ENCODE measurements around the gene LRG1. TPM values are rescaled to one million over a fixed set of nuclear protein-coding genes. Genes with fewer than 3 reads are reported as not detected.
A peak's percentile ranks its signal among the peaks of the same experiment; 100 is the strongest.

Gene LRG1
- total and polyA plus RNA-seq, 9 of the 15 experiments (the other 6 are each of a cell fraction or from before 2014, with no cell fraction given) = 1.5 to 11.9 (median 8.7) TPM

DNA sequence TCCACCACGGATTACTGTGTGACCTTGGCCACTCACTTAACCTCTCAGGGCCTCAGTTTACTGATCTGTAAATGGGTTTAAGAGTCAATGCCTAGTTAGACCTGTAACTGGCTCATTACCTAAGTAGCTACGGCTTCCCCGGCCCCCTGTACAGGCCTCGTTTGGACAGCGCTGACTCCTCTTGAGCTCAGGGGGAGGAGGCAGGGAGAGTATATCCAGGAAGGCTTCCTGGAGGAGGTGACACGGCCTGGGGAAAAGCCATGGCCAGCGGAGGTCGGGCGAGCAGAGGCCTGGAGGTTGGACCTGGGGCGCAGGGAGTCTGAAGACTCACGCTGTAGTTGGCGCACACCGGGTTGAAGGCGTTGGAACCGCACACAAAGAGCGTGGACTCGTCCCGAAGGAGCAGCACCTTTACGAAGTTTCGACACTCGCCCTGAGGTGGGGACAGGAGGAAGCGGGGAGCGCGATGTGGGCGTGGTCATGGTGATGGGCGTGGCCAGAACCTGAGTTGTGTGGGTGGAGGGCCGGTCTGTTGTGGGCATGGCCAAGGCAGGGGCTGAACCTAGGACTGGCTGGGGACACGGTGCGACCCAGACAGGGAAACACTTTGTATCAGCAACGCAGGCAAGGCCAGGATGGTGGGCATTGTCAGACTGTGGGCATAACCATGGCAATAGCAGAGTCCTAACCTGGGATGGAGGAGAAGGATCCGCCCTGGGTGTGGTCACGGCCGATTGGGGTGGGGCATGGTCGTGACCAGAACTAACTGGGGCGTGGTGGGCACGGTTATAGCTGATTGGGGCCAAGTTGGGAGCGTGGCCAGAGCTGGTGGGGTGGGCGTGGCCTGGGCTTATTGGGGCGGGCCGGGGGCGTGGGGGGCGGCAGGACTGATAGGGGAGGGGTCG, 16.1 kb upstream of the LRG1 start (continued):
- TF ChIP-seq, protein P1, sequence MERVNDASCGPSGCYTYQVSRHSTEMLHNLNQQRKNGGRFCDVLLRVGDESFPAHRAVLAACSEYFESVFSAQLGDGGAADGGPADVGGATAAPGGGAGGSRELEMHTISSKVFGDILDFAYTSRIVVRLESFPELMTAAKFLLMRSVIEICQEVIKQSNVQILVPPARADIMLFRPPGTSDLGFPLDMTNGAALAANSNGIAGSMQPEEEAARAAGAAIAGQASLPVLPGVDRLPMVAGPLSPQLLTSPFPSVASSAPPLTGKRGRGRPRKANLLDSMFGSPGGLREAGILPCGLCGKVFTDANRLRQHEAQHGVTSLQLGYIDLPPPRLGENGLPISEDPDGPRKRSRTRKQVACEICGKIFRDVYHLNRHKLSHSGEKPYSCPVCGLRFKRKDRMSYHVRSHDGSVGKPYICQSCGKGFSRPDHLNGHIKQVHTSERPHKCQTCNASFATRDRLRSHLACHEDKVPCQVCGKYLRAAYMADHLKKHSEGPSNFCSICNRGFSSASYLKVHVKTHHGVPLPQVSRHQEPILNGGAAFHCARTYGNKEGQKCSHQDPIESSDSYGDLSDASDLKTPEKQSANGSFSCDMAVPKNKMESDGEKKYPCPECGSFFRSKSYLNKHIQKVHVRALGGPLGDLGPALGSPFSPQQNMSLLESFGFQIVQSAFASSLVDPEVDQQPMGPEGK (CRISPR knock-in tag; IDR thresholded peaks at IDR 0.05; ENCODE audit: borderline replicate concordance) = no peak
- TF ChIP-seq, protein P2, sequence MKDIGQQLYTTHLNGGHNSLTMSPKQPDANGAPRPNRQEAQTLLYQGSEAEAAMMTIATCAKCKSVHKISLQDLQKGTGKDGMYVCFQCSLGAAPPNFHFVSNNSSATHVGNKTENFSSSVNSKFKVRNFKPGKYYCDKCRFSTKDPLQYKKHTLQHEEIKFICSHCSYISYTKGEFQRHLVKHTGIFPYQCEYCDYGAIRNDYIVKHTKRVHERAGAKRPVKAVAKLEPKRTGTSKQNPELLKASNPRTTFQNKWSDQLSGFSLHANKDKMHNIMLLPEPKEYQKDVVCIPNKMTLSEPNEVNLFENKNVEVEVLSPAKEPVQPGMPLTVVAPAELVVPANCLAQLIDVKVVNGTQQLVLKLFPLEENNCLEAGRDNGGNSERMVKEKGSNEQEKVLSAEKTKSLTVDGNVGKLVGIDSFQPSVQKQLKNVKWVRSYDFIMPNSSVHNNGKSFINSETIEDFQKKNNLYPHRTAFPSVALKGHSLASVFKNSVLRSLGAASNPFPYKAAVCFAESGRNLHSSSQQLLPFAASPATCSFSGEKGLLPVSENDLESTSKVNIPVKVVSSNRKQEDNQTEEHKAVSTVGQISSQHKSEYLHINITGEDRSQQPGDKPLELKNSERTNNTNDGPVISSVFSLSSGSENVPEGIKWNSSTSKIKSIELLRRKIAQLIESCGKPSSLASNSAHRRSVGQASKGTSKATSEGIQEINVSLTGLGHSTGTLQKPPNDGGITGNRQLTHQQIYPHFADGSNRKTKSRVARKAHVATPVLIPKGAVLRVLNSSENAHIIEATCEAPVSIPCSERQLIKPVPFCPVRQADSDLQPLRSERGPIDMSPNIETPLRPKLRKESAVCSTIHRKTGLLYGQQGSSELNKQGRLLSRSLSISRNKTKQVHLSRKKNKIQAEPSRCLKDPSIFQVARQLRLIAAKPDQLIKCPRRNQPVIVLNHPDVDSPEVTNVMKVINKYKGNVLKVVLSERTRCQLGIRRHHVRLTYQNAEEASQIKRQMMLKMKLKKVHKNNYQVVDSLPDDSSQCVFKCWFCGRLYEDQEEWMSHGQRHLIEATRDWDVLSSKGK (CRISPR knock-in tag; IDR thresholded peaks at IDR 0.05) = no peak
- TF ChIP-seq SAP30 (IDR thresholded peaks at IDR 0.05; ENCODE audit: borderline replicate concordance, insufficient read depth, low read depth, low read length, poor library complexity, severe bottlenecking) (peak; percentile 38), NUFIP1 (IDR thresholded peaks at IDR 0.05; ENCODE audit: partially characterized antibody) (no peak), POLR2G (IDR thresholded peaks at IDR 0.05; ENCODE audit: low read depth, low read length) (peak; percentile 64), TCF7 (IDR thresholded peaks at IDR 0.05; ENCODE audit: borderline replicate concordance) (no peak), POLR3A (IDR thresholded peaks at IDR 0.05; ENCODE audit: borderline replicate concordance, extremely low read depth, insufficient read depth, insufficient read length) (no peak), NBN (IDR thresholded peaks at IDR 0.05; ENCODE audit: low read depth) (0 out of 2 replicates have a peak, but pooled peaks have one; percentile 65), NR2C1 (IDR thresholded peaks at IDR 0.05) (no peak), NR2C1 (tag; IDR thresholded peaks at IDR 0.05) (no peak), TAL1 (IDR thresholded peaks at IDR 0.05) (no peak), GABPB1 (CRISPR knock-in tag; IDR thresholded peaks at IDR 0.05) (peak; percentile 62; the same call in 1 of the 2 replicates), SAFB2 (IDR thresholded peaks at IDR 0.05; ENCODE audit: borderline replicate concordance, low read depth, low read length, severe bottlenecking) (no peak), ZNF311 (CRISPR knock-in tag; IDR thresholded peaks at IDR 0.05) (no peak), ZNF253 (CRISPR knock-in tag; conservative IDR thresholded peaks at IDR 0.05) (no peak), ELF1 (tag; IDR thresholded peaks at IDR 0.05) (no peak)
- TF ChIP-seq, protein P3, sequence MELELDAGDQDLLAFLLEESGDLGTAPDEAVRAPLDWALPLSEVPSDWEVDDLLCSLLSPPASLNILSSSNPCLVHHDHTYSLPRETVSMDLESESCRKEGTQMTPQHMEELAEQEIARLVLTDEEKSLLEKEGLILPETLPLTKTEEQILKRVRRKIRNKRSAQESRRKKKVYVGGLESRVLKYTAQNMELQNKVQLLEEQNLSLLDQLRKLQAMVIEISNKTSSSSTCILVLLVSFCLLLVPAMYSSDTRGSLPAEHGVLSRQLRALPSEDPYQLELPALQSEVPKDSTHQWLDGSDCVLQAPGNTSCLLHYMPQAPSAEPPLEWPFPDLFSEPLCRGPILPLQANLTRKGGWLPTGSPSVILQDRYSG (tag; conservative IDR thresholded peaks at IDR 0.05; ENCODE audit: low read depth) = no peak
- TF ChIP-seq, protein P4, sequence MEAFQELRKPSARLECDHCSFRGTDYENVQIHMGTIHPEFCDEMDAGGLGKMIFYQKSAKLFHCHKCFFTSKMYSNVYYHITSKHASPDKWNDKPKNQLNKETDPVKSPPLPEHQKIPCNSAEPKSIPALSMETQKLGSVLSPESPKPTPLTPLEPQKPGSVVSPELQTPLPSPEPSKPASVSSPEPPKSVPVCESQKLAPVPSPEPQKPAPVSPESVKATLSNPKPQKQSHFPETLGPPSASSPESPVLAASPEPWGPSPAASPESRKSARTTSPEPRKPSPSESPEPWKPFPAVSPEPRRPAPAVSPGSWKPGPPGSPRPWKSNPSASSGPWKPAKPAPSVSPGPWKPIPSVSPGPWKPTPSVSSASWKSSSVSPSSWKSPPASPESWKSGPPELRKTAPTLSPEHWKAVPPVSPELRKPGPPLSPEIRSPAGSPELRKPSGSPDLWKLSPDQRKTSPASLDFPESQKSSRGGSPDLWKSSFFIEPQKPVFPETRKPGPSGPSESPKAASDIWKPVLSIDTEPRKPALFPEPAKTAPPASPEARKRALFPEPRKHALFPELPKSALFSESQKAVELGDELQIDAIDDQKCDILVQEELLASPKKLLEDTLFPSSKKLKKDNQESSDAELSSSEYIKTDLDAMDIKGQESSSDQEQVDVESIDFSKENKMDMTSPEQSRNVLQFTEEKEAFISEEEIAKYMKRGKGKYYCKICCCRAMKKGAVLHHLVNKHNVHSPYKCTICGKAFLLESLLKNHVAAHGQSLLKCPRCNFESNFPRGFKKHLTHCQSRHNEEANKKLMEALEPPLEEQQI (IDR thresholded peaks at IDR 0.05) = no peak
